Measurements from ENCODE around the gene TMEM256.

Gene TMEM256

GRCh38 chr17:7417056-7417655 is 13.3 kb upstream of the TMEM256 start:
- no peak for TF ChIP-seq REST (IDR thresholded peaks at IDR 0.05; ENCODE audit: insufficient replicate concordance, low read depth)
- no peak for TF ChIP-seq POLR2AphosphoS5 (IDR thresholded peaks at IDR 0.05; ENCODE audit: low read depth)
- no peak for TF ChIP-seq CTCF (IDR thresholded peaks at IDR 0.05; ENCODE audit: insufficient read depth, low read length)
- no peak for TF ChIP-seq SPI1 (IDR thresholded peaks at IDR 0.05; ENCODE audit: borderline replicate concordance, low read depth)
- no peak for TF ChIP-seq GABPA (IDR thresholded peaks at IDR 0.05; ENCODE audit: low read depth)
- H3K27ac ChIP-seq (replicated peaks), result no peak overlapping the region
- no peaks in the 10 kb centered on the region for H3K27me3 ChIP-seq (ENCODE audit: insufficient read depth, poor library complexity, severe bottlenecking)
- no peak overlapping the region for H3K4me3 ChIP-seq (replicated peaks; ENCODE audit: insufficient read depth, low read length)
- DNase-seq (ENCODE audit: low read depth in 1 of 2, low spot score in 1 of 2), result no peak

- Histone ChIP-seq H3K27me3 (ENCODE audit: insufficient read depth, poor library complexity, severe bottlenecking) (no peaks in the 10 kb centered on the region), H3K4me3 (replicated peaks; ENCODE audit: insufficient read depth, low read length) (no peak overlapping the region), H3K27ac (replicated peaks) (no peak overlapping the region)
- no peak for TF ChIP-seq SPI1 (IDR thresholded peaks at IDR 0.05; ENCODE audit: borderline replicate concordance, low read depth)
- TF ChIP-seq CTCF (IDR thresholded peaks at IDR 0.05; ENCODE audit: insufficient read depth, low read length), result no peak
- TF ChIP-seq GABPA (IDR thresholded peaks at IDR 0.05; ENCODE audit: low read depth), result no peak
- TF ChIP-seq REST (IDR thresholded peaks at IDR 0.05; ENCODE audit: insufficient replicate concordance, low read depth), result no peak
- TF ChIP-seq POLR2AphosphoS5 (IDR thresholded peaks at IDR 0.05; ENCODE audit: low read depth), result no peak
- DNase-seq (ENCODE audit: low read depth in 1 of 2, low spot score in 1 of 2), result no peak
Observed at GRCh38 chr17:7416323-7416722, 12.4 kb upstream of the TMEM256 start.

GRCh38 chr17:7415784-7416183 is 11.9 kb upstream of the TMEM256 start:
- H3K4me3 ChIP-seq (replicated peaks; ENCODE audit: insufficient read depth, low read length), result no peak overlapping the region
- H3K27me3 ChIP-seq (ENCODE audit: insufficient read depth, poor library complexity, severe bottlenecking), result no peaks in the 10 kb centered on the region
- TF ChIP-seq REST (IDR thresholded peaks at IDR 0.05; ENCODE audit: insufficient replicate concordance, low read depth) (no peak), POLR2AphosphoS5 (IDR thresholded peaks at IDR 0.05; ENCODE audit: low read depth) (no peak), CTCF (IDR thresholded peaks at IDR 0.05; ENCODE audit: insufficient read depth, low read length) (no peak), SPI1 (IDR thresholded peaks at IDR 0.05; ENCODE audit: borderline replicate concordance, low read depth) (no peak), GABPA (IDR thresholded peaks at IDR 0.05; ENCODE audit: low read depth) (no peak)
- DNase-seq (ENCODE audit: low read depth in 1 of 2, low spot score in 1 of 2), result no peak
- no peak overlapping the region for H3K27ac ChIP-seq (replicated peaks)
